VCaP (cell line): ENCODE data around the gene ADCY5.

Experiments used
- H3K27ac ChIP-seq: fragments of 450-650 bp; 2 replicates; pipeline ENCODE4 v1.5.1; 2017
- CTCF ChIP-seq: fragments of 450-650 bp; conservative IDR thresholded peaks from 2 replicates; pipeline ENCODE4 v1.5.1; 2017; ENCODE audit warnings: mild to moderate bottlenecking, moderate library complexity

The ADCY5 gene

DNA sequence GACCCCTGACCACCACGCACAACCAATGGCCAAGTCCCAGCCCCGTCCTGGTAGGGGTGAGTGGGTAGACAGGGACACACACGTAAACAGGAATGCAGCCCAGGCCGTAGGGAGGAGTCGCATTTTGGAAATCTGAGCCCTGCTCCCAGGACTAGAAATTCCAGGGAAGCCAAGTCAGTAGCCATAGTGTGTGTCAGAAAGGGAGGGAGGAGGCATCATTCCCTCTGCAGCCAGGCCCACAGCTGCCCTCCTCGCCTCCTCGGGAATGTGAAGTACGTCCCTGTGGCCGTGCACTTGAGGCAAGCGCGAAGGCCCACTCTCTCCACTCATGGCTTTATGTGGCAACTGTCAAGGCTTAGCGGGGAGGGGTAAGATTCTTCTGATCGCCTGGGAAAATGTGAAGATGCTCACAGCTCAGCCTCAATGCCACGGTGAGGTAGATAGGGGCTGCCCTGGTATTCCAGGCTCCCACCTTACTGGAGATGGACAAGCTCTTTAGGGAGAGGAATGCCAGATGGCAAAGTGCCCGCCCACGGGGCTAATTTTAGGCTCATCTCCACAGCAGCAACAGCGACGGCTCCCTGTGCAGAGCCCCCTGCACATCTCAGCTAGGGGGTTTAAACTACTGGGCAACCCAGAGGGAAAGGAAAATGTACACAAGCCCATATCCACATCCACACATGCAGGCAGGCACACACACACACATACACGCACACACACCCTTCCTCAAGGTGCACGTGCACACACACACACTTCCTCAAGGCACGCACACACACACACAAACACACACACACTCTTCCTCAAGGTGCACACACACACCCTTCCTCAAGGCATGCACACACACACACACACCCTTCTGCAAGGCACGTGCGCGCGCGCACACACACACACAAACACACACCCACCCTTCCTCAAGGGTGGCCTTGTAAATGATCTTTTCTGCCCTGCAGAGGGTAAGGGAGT is 65.5 kb downstream of the ADCY5 start:
- no peak overlapping the region for H3K27ac ChIP-seq
- TF ChIP-seq CTCF = no peak

- TF ChIP-seq CTCF = no peak
- H3K27ac ChIP-seq = no peak overlapping the region
Observed at GRCh38 chr3:123380261-123380660, 68.6 kb downstream of the ADCY5 start.

DNA sequence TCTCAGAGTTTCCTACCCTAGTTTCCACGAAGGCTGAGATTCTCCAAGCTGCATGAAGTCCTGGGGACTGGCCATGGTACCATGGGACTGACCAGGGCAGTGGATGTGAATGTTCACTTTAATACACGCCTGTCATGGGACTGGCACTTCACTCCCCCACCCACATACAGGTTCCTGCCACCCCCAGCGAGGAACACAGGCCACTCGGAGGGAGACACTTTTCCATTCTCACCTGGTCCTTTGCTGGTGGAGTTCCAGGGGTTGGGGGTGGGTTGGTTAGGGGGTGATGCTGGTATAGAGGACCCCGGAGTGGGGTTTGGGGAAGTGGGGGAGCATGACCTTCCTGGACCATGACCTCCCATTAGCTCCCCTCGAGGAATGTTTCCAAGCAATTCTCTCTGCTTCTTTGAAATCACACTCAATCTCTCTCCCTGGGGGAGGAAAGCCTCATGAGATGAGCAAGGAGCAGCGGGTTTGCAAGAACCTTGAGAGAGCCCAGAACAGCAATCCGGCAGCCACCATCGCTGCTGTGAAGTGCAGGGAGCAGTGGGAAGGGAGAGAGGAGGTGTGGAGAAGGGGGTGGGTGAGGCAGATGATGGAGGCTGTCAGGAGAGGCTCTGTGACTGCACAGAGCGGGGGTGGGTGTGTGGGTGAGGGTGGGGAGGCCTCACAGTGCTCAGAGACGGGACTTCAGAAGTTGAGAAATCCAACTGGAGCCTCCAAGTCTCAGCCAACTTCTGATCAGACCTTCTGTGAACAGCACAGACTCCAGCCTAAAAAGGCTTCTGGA is 69.7 kb downstream of the ADCY5 start:
- no peak overlapping the region for H3K27ac ChIP-seq
- no peak for TF ChIP-seq CTCF

DNA sequence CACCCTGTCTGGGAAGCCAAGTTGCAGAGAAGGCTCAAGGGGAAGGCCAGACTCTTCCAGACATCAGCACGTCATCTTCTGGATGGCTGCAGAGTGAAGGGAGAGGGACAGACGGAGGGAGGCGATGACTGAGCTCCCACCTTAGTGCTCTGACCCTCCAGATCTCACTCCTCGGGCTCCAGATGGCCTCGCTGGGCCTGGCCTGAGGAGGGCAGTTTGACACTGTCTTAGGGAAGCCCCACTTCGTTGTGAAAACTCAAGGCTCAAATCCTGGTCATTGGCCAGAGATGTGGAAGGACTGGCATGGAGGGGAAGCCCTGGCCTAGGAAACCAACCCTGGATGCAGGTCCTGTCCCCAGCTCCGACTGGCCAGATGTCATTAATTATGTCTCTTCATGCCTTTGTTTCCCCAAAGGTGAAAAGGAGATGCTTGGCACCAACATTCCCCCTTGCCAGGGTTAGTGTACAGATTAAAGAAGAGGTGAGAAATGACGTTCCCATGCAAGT is 70.4 kb downstream of the ADCY5 start:
- no peak overlapping the region for H3K27ac ChIP-seq
- TF ChIP-seq CTCF = no peak

DNA sequence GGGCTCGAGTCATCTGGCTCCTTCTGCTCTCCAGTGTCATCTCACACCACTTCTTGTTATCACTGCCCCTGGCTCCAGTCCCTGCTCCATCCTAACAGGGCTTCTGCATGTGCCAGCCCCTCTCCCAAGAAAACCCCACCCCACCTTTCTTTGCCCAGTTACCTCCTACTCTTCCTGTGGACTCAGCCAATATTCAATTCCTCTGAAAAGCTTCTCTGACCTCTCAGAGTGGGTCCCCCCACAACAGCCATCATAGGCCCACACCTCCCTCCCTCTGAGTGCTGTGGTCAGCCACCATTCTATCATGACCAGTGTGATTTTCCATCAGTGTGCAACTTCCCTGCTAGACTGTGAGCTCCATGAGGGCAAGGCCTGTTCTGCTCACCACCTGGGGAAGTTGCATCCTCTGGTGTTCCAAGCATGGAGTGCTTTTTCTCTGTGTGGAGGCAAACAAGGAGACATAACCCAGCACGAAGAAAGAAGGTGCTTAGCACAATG is 71.6 kb downstream of the ADCY5 start:
- no peak overlapping the region for H3K27ac ChIP-seq
- no peak for TF ChIP-seq CTCF

GRCh38 chr3:123376451-123377242 is 72.2 kb downstream of the ADCY5 start:
- H3K27ac ChIP-seq = no peak overlapping the region
- no peak for TF ChIP-seq CTCF
